A549 (cell line): ENCODE measurements around the gene SMCO4. TPM values are rescaled to one million over a fixed set of nuclear protein-coding genes. Genes with fewer than 3 reads are reported as not detected.

ENCODE experiments used
- ATAC-seq, 2 experiments: fragments of 200-7000 bp in 1 of 2; fragments of >200 bp in 1 of 2; cut with Nextera tagmentation in 1 of 2; cut with Tn5 transposase in 1 of 2; 3 replicates each; pipeline versions ENCODE4 v1.8.0 to v1.9.1; 2018 to 2020; ENCODE audit warnings: mild to moderate bottlenecking in 1 of 2, moderate library complexity in 1 of 2
- CTCF ChIA-PET: fragments of 300-600 bp; sonication (Branson Sonifier 250); formaldehyde crosslinking; extraction: SDS; loops from one replicate; lab custom pipeline; 2021; ENCODE audit warnings: antibody characterized with exemption, inconsistent platforms; lab: Yijun Ruan, JAX
- POLR2A ChIA-PET: fragments of 350-600 bp; formaldehyde crosslinking; extraction: SDS; loops from one replicate; lab custom pipeline; 2021; ENCODE audit warnings: antibody characterized with exemption, inconsistent platforms; lab: Yijun Ruan, JAX
- DNase-seq, 2 experiments: peaks; one replicate each; pipeline versions ENCODE4 v3.0.0 to v3.0.0-alpha.2; 2011 to 2016; ENCODE audit warnings: low read depth in 1 of 2, low spot score in 1 of 2
- FAIRE-seq: peaks from 2 replicates; lab custom pipeline; 2011; peaks lifted over from hg19 to GRCh38; lab: Jason Lieb, UNC
- H3K27ac ChIP-seq, 2 experiments: fragments of >200 bp; sonication (Bioruptor Twin); formaldehyde crosslinking; 3 replicates each; pipeline ENCODE4 v1.5.1; 2016 to 2017
- H3K4me1 ChIP-seq: fragments of >200 bp; sonication (Bioruptor Twin); formaldehyde crosslinking; 3 replicates; pipeline ENCODE4 v1.6.1; 2016
- H3K4me2 ChIP-seq: fragments of >200 bp; sonication (Bioruptor Twin); formaldehyde crosslinking; 3 replicates; pipeline ENCODE4 v1.6.1; 2016
- H3K4me3 ChIP-seq: fragments of >200 bp; sonication (Bioruptor Twin); formaldehyde crosslinking; 3 replicates; pipeline ENCODE4 v1.5.1; 2016
- H3K9me3 ChIP-seq: fragments of >200 bp; sonication (Bioruptor Twin); formaldehyde crosslinking; 3 replicates; pipeline ENCODE4 v1.6.1; 2016
- BHLHE40 ChIP-seq: IDR thresholded peaks from 2 replicates; pipeline ENCODE4 v1.6.1; 2012; ENCODE audit warnings: low read depth, low read length, inconsistent platforms
- FOSL2 ChIP-seq, 2 experiments: fragments of 450-650 bp in 1 of 2; fragments of >200 bp in 1 of 2; sonication (Bioruptor Twin) in 1 of 2; formaldehyde crosslinking; IDR thresholded peaks; 2 replicates each; pipeline versions ENCODE4 v1.5.0 to v1.6.1; 2016 to 2020; ENCODE audit warnings: mild to moderate bottlenecking in 1 of 2, moderate library complexity in 1 of 2
- HOXB13 ChIP-seq: fragments of 250-450 bp; sonication (Bioruptor Pico); IDR thresholded peaks from 2 replicates; pipeline ENCODE4 v1.5.0; 2020; ENCODE audit warnings: low read depth, mild to moderate bottlenecking, moderate library complexity
- HOXB5 ChIP-seq: fragments of 250-450 bp; sonication (Bioruptor Pico); IDR thresholded peaks from 2 replicates; pipeline ENCODE4 v1.5.0; 2020; ENCODE audit warnings: mild to moderate bottlenecking, moderate library complexity
- JUN ChIP-seq, 2 experiments: fragments of >200 bp; sonication (Bioruptor Twin); formaldehyde crosslinking; IDR thresholded peaks; 2 replicates in 1 of 2; 3 replicates in 1 of 2; pipeline ENCODE4 v1.6.1; 2016 to 2017
- KDM1A ChIP-seq: fragments of 200-600 bp; sonication (generic); IDR thresholded peaks from 2 replicates; pipeline ENCODE4 v1.6.1; 2016; ENCODE audit warnings: low read depth, mild to moderate bottlenecking
- KDM5A ChIP-seq: fragments of 200-600 bp; sonication (generic); IDR thresholded peaks from 2 replicates; pipeline ENCODE4 v1.6.1; 2016; ENCODE audit warnings: antibody characterized with exemption, mild to moderate bottlenecking
- NR3C1 ChIP-seq: fragments of >200 bp; sonication (Bioruptor Twin); formaldehyde crosslinking; IDR thresholded peaks from 3 replicates; pipeline ENCODE4 v1.6.1; 2017
- POLR2A ChIP-seq: IDR thresholded peaks from 2 replicates; pipeline ENCODE4 v1.6.1; 2012; ENCODE audit warnings: mild to moderate bottlenecking, low read length
- RAD21 ChIP-seq, 2 experiments: fragments of >200 bp in 1 of 2; sonication (Bioruptor Twin) in 1 of 2; formaldehyde crosslinking in 1 of 2; IDR thresholded peaks in 1 of 2; conservative IDR thresholded peaks in 1 of 2; 2 replicates in 1 of 2; 3 replicates in 1 of 2; pipeline ENCODE4 v1.6.1; 2012 to 2018; ENCODE audit warnings: inconsistent platforms in 1 of 2
- REST ChIP-seq: fragments of 200-600 bp; sonication (generic); IDR thresholded peaks from 2 replicates; pipeline ENCODE4 v1.6.1; 2016; ENCODE audit warnings: antibody characterized with exemption, mild to moderate bottlenecking, moderate library complexity
- RFX5 ChIP-seq: fragments of 450-650 bp; IDR thresholded peaks from 2 replicates; pipeline ENCODE4 v1.7.1; 2014; ENCODE audit warnings: antibody characterized with exemption, mild to moderate bottlenecking, moderate library complexity
- RNF2 ChIP-seq: fragments of 200-600 bp; sonication (generic); IDR thresholded peaks from 2 replicates; pipeline ENCODE4 v1.6.1; 2016; ENCODE audit warnings: low read depth, mild to moderate bottlenecking, antibody characterized with exemption, moderate library complexity, borderline replicate concordance
- SMC3 ChIP-seq: fragments of >200 bp; sonication (Bioruptor Twin); formaldehyde crosslinking; IDR thresholded peaks from 3 replicates; pipeline ENCODE4 v1.6.1; 2018; ENCODE audit warnings: inconsistent platforms
- SREBF2 ChIP-seq: fragments of 450-650 bp; IDR thresholded peaks from 2 replicates; pipeline ENCODE4 v1.6.1; 2014; ENCODE audit warnings: mild to moderate bottlenecking, moderate library complexity
- TP53 ChIP-seq: fragments of 250-450 bp; sonication (Bioruptor Pico); IDR thresholded peaks from 2 replicates; pipeline ENCODE4 v1.5.0; 2021; ENCODE audit warnings: mild to moderate bottlenecking, moderate library complexity
- ZNF302 ChIP-seq: fragments of 250-450 bp; sonication (Bioruptor Pico); IDR thresholded peaks from 2 replicates; pipeline ENCODE4 v1.9.0; 2021; ENCODE audit warnings: inconsistent platforms, mild to moderate bottlenecking, moderate library complexity
- WGBS: methylation state at CpG from one replicate; pipeline ENCODE4 v1.1.6; 2017; ENCODE audit errors: missing lambda C conversion rate; 5-methylcytosine and 5-hydroxymethylcytosine counted together
- polyA plus RNA-seq, 4 experiments: library from polyadenylated mRNA; depleted of rRNA in 3 of 4; stranded (reverse); fragments of >200 nt; fragmentation: RNase III in 1 of 4; extraction: RNeasy Plus Mini Kit Qiagen cat#74134 plus additional on column Dnase treatment in 1 of 4; gene quantifications; 2 replicates in 3 of 4; 3 replicates in 1 of 4; pipeline ENCODE4 v1.2.3, GENCODE V29; 2011 to 2017
- TF ChIP-seq, protein P1 (sequence below): fragments of 250-450 bp; sonication (Bioruptor Pico); IDR thresholded peaks from 2 replicates; pipeline ENCODE4 v1.5.0; 2021; ENCODE audit warnings: mild to moderate bottlenecking, moderate library complexity, borderline replicate concordance
- TF ChIP-seq, protein P2 (sequence below): fragments of 250-450 bp; sonication (Bioruptor Pico); IDR thresholded peaks from 2 replicates; pipeline ENCODE4 v1.5.0; 2020; ENCODE audit warnings: low read depth, mild to moderate bottlenecking, moderate library complexity

SMCO4 gene
- polyA plus RNA-seq, 2 of the 4 experiments (the other 2 are of a cell fraction), result 11.9 to 14.8 TPM

GRCh38 chr11:93489841-93490240 is 53.4 kb downstream of the SMCO4 start:
- FAIRE-seq, result no peak
- H3K27ac ChIP-seq, result no peak overlapping the region
- 39% methylated on average over 3 of the region's 3 CpGs for WGBS
- POLR2A ChIA-PET, result no interaction called here
- TF ChIP-seq SREBF2, result no peak
- no peak for TF ChIP-seq SMC3
- no peak for TF ChIP-seq HOXB5 (CRISPR knock-in tag)
- CTCF ChIA-PET, result interaction anchor here (1.1 kb wide), 1 partner anchor 11 kb away, joined by 3 read pairs; no protein-coding TSS in a partner anchor
- no peaks in the 10 kb centered on the region for H3K4me1 ChIP-seq
- no peak overlapping the region for H3K4me3 ChIP-seq
- H3K9me3 ChIP-seq, result no peaks in the 10 kb centered on the region
- ATAC-seq, result no peak
- no peak overlapping the region for H3K4me2 ChIP-seq
- no peak for DNase-seq

DNA sequence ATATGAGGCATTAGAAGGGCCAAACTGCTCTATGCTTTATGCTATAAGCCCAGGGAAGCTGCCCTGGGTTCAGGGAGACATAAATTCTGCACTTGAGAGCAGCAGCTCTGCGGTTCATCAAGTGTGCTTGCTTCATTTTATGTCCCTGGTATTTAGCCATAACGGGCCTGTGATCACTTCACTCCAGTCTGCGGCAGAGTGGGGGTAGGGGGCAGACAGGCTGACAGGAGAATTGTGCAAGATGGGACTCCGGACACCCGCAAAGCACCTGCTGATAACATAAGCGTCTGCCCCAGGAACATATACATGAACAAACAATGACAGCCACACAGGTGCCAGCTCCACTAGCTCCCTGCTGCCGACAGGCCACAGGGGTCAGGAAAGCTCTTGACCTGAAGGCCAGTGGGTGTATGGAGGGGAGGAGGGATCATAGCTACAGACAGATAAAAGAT is 56.1 kb downstream of the SMCO4 start:
- ATAC-seq (no peak), FAIRE-seq (no peak), DNase-seq (no peak)
- CTCF ChIA-PET, result interaction anchor here (1.2 kb wide), 1 partner anchor 199 kb away, joined by 3 read pairs; no protein-coding TSS in a partner anchor
- no peaks in the 10 kb centered on the region for H3K4me1 ChIP-seq
- H3K4me2 ChIP-seq, result no peak overlapping the region
- POLR2A ChIA-PET, result no interaction called here
- 75% methylated on average over 3 of the region's 7 CpGs for WGBS
- no peak overlapping the region for H3K27ac ChIP-seq
- no peak overlapping the region for H3K4me3 ChIP-seq
- H3K9me3 ChIP-seq, result no peaks in the 10 kb centered on the region
- TF ChIP-seq FOSL2 (IDR thresholded peaks at IDR 0.05) (no peak), FOSL2 (CRISPR knock-in tag; IDR thresholded peaks at IDR 0.05) (no peak)
- TF ChIP-seq, protein P1, sequence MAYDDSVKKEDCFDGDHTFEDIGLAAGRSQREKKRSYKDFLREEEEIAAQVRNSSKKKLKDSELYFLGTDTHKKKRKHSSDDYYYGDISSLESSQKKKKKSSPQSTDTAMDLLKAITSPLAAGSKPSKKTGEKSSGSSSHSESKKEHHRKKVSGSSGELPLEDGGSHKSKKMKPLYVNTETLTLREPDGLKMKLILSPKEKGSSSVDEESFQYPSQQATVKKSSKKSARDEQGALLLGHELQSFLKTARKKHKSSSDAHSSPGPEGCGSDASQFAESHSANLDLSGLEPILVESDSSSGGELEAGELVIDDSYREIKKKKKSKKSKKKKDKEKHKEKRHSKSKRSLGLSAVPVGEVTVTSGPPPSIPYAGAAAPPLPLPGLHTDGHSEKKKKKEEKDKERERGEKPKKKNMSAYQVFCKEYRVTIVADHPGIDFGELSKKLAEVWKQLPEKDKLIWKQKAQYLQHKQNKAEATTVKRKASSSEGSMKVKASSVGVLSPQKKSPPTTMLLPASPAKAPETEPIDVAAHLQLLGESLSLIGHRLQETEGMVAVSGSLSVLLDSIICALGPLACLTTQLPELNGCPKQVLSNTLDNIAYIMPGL, result no peak

DNA sequence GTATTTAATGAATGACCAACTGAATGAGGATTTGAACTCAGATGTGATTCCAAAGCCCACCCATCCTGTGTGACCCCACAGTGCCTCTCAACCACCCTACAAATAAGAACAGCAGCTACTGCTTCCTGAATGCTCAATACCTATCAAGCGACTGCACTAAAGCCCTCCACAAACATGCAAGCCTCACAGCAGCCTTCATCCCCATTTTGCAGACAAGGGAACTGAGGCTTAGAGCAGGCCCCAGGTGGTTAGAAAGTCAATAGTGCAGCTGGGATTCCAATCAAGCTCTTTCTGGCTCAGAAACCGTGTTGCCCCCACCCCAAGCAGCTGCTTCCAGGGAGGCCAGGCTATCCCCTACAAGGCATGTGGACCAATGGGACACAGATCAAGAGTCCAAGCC is 57.2 kb downstream of the SMCO4 start:
- DNase-seq, result no peak
- no peak overlapping the region for H3K4me3 ChIP-seq
- no peak overlapping the region for H3K27ac ChIP-seq
- TF ChIP-seq, protein P2, sequence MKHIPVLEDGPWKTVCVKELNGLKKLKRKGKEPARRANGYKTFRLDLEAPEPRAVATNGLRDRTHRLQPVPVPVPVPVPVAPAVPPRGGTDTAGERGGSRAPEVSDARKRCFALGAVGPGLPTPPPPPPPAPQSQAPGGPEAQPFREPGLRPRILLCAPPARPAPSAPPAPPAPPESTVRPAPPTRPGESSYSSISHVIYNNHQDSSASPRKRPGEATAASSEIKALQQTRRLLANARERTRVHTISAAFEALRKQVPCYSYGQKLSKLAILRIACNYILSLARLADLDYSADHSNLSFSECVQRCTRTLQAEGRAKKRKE (CRISPR knock-in tag), result no peak
- TF ChIP-seq BHLHE40, result no peak
- no peak for TF ChIP-seq RNF2
- no peak for TF ChIP-seq HOXB13 (CRISPR knock-in tag)
- no peak for TF ChIP-seq POLR2A
- no peak for TF ChIP-seq JUN (IDR thresholded peaks at IDR 0.05)
- no peak for TF ChIP-seq NR3C1
- no peak for TF ChIP-seq KDM1A
- TF ChIP-seq, all 56 proteins: peak for 0
- WGBS, result 56% methylated on average over 2 of the region's 2 CpGs
- H3K4me2 ChIP-seq, result no peak overlapping the region
- POLR2A ChIA-PET, result no interaction called here
- CTCF ChIA-PET, result no interaction called here
- FAIRE-seq (no peak), ATAC-seq (no peak)
- no peaks in the 10 kb centered on the region for H3K9me3 ChIP-seq
- no peaks in the 10 kb centered on the region for H3K4me1 ChIP-seq

- Histone ChIP-seq H3K9me3 (no peaks in the 10 kb centered on the region), H3K4me3 (no peak overlapping the region), H3K4me2 (no peak overlapping the region), H3K27ac (no peak overlapping the region), H3K4me1 (no peaks in the 10 kb centered on the region)
- TF ChIP-seq KDM5A (no peak), TP53 (CRISPR knock-in tag) (no peak), RAD21 (conservative IDR thresholded peaks at IDR 0.05 in 1 of 2, IDR thresholded peaks at IDR 0.05 in 1 of 2) (no peak), REST (no peak), ZNF302 (no peak), RFX5 (no peak)
- WGBS, result 57% methylated on average over 3 of the region's 3 CpGs
- ATAC-seq (no peak), DNase-seq (no peak), FAIRE-seq (no peak)
- POLR2A ChIA-PET, result no interaction called here
- CTCF ChIA-PET, result no interaction called here
These were observed 58.5 kb downstream of the SMCO4 start for GRCh38 chr11:93484716-93485115.
